Esophagus muscularis mucosa (tissue), 3 donors: ENCODE data around the gene SLC25A14.

Experiments
- CTCF ChIP-seq, 3 experiments: fragments of 200-600 bp in 2 of 3; fragments of 450-650 bp in 1 of 3; sonication (generic) in 2 of 3; IDR thresholded peaks; one replicate each; pipeline ENCODE4 v1.5.1; 2017 to 2019; ENCODE audit warnings: antibody characterized with exemption in 3 of 3, mild to moderate bottlenecking in 2 of 3, moderate library complexity in 1 of 3
- POLR2A ChIP-seq: fragments of 450-650 bp; IDR thresholded peaks from one replicate; pipeline ENCODE4 v1.6.1; 2017; ENCODE audit warnings: antibody characterized with exemption, moderate library complexity, mild to moderate bottlenecking, low read depth
- POLR2AphosphoS5 ChIP-seq, 2 donors: sonication (generic); formaldehyde crosslinking; IDR thresholded peaks; one replicate each; pipeline ENCODE4 v1.6.1; 2017; ENCODE audit warnings: antibody characterized with exemption in 2 of 2

GRCh38 chrX:130321550-130321949, 18.2 kb upstream of the SLC25A14 start:
- TF ChIP-seq CTCF (IDR thresholded peaks at IDR 0.05) (no peak), POLR2A (no peak), POLR2AphosphoS5 (IDR thresholded peaks at IDR 0.05) (no peak)
